GM19452 (cell line): ENCODE data around the gene SPAG5.

ENCODE experiments used
- ATAC-seq: cut with Tn5 transposase; IDR thresholded peaks from one replicate; pipeline ENCODE4 v1.9.1; 2021; ENCODE audit not compliant: unreplicated experiment

Gene SPAG5, protein sequence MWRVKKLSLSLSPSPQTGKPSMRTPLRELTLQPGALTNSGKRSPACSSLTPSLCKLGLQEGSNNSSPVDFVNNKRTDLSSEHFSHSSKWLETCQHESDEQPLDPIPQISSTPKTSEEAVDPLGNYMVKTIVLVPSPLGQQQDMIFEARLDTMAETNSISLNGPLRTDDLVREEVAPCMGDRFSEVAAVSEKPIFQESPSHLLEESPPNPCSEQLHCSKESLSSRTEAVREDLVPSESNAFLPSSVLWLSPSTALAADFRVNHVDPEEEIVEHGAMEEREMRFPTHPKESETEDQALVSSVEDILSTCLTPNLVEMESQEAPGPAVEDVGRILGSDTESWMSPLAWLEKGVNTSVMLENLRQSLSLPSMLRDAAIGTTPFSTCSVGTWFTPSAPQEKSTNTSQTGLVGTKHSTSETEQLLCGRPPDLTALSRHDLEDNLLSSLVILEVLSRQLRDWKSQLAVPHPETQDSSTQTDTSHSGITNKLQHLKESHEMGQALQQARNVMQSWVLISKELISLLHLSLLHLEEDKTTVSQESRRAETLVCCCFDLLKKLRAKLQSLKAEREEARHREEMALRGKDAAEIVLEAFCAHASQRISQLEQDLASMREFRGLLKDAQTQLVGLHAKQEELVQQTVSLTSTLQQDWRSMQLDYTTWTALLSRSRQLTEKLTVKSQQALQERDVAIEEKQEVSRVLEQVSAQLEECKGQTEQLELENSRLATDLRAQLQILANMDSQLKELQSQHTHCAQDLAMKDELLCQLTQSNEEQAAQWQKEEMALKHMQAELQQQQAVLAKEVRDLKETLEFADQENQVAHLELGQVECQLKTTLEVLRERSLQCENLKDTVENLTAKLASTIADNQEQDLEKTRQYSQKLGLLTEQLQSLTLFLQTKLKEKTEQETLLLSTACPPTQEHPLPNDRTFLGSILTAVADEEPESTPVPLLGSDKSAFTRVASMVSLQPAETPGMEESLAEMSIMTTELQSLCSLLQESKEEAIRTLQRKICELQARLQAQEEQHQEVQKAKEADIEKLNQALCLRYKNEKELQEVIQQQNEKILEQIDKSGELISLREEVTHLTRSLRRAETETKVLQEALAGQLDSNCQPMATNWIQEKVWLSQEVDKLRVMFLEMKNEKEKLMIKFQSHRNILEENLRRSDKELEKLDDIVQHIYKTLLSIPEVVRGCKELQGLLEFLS

DNA sequence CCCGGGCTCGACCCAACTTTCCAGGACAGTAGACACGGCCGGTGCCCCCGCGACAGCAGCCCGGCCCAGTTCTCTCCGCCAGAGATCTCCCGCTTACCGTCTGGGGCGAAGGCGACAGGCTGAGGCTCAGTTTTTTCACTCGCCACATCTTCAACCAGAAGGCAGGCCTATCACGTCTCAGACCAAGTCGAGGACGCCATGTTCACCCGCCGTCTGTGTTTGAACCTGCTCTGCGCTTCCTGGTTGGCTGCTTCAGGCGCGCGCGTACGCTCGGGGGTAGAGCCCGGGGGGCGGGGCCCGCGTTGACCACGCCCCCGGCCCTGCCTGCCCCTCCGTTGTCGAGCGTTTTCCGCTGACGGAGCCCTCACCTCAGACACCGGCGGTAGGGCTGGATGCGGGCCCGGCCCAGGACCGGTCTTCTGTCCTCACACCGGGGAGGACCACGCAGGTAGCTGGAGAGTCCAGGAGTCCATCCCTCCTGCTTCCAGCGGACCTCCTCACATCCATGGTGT, at the start of gene SPAG5:
TSS of gene SPAG5 (minus strand) at position 227 of the 512 bp plus-strand sequence. CDS start at position 148, 79 bp downstream.
- ATAC-seq = peak; percentile 75

DNA sequence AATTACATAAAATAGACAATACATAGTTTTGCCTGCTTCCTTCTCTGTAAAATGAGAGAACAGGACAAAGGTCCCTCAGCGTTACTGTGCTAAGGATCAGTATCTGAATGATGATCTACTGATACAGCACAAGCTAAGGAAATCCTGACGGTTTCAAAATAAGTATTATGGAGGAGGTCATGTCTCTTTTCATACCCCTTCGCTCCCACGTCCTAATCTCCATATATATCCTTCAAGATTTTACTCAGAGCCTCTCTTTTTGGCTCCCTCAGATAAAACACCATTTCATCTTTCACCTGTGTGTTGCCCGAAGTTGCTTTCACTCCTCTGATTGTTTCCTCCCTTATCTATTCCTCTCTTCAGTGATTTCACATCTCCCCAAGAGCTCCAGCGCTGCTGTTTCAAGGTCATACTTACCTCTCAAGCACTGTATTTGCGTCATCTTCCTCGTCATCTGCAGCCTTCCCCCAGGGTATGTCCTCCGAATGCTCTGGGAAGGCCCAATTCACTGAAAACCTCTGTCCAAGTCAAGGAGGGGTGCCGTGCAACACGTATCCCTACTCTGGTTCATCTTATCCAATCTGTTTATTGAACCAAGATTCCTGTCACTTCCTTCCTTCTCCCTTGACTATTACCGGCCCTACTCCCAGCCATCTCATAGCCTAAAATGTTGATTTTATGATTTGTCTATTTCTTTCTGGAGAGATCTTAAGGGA, 47.4 kb upstream of the SPAG5 start:
- no peak for ATAC-seq

DNA sequence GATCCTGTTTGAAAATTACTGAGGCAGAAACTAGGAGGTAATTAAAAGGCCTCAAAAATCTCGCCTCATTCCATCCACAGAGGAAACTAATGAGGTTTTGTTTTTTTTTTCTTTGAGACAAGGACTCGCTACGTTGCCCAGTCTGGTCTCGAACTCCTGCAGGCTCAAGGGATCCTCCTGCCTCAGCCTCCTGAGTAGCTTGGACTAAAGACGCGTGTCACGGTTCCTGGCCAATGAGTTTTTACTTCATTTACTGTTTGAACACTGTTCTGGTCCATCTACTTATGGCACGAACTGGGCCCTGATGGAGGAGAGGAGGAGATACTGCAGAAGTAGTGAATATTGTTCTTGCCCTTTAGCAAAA, 46.7 kb upstream of the SPAG5 start:
- no peak for ATAC-seq

DNA sequence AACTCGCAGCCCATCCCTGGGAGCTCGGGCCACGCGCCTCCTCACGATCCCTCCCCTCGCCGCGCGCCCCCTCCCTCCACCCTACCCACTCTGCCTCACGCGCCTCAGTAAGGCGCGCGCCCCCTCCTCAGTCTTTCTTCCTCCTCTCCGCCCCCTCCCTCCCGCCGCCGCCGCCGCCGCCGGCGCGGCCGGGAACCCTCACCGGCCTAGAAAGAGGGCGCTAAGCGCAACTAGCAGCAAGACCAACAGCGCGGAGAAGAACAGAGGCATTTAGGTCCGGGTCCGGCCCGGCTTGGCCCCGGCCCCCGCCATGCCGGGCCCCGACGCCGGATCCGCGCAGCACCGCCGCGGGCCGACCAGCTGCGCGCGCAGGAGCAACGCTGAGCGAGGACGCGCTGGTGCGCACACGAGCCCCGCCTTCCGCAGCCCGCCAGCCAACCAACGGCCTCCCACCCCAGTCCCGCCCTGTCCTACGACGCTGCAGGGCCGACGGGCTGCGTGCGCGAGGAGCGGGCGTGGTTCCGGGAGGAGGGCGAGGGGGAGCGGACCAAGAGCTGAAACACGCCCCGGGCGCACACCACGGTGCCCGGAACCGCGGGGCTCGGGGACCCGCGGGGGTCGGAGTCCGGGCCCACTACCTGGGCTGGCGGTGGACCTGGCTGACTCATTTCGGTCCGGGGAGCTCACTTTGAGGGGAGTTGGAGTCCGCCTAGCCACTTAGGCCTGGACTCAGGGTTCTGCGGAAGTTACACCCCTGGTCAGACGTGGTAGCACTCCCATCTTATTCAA, 46.2 kb upstream of the SPAG5 start, which contains the start of gene BLTP2:
TSS of gene BLTP2 (minus strand) at position 372 of the 789 bp plus-strand sequence. CDS start at position 270, 102 bp downstream.
- ATAC-seq = peak; percentile 92

DNA sequence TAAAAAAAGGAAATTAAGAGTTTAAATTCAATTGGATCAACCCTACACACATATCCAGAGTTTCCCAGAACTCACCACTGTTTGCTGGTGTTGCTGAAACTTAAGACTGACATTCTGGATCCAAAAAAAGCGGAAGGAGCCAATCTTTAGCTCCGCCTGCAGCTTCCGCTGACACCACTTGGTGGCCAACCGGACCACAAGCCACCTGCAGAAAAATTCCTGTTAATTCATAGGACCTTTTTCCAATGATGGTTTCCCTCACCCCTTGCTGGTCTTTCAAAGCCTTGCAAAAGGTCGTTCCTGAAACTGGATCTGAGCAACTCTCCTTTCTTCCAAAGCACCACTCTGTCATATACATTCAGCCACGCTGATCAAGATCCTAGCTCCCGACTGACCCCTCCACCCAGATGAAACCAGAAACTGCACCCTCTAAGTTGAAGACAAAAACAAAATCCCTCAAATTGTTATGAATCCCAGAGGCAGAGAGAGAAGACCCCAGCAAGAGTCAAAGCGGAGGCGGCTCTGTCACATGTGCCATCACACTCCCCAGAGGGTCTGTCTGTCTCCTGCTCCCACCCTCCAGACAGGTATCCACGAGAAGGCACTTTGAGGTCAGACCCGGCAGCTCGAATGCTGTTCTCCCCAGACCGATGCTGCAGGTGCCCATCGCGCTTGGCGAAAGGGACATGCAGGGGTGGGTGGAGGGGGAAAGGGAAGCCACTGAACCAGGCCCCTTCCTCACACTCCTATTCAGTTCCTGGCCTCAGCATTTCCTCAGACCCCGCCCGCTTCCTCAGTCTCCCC, 45.4 kb upstream of the SPAG5 start:
- ATAC-seq = peak; percentile 5

DNA sequence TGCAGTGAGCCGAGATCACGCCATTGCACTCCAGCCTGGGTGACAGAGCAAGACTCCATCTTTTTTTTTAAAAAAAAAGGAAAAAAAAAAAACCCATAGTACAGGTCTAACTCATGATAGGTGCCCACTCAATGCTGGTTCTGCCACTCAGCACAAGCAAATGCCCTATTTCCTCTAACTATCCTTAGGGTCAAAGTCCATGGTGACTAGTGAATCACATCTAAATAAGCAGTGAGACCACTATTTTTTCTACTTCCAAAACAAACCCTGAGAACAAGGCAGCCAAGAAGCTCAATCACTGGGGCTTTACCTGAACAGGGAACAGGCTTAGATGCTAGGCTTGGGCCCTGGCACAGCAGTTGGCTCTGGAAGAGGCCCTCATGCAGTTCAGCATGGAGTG, 42.8 kb upstream of the SPAG5 start:
- no peak for ATAC-seq

DNA sequence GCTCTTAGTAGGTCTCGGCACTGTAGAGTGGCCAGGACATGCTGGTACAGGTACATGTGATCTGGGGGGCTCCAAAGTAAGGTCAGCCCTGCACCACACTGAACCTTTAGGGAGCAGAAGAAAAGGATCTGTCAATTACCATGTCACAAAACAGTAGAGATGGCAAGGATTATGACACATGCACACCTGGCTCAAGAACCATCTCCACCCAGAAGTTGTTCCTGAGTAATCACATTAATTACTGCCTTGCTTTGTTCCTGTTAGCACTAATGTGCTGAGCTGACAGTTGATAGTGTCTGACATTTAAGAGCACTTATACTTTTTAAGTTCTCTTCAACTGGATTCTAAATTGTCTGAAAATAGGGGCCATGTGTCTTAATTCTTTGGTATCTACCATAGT, 36.7 kb upstream of the SPAG5 start:
- no peak for ATAC-seq

DNA sequence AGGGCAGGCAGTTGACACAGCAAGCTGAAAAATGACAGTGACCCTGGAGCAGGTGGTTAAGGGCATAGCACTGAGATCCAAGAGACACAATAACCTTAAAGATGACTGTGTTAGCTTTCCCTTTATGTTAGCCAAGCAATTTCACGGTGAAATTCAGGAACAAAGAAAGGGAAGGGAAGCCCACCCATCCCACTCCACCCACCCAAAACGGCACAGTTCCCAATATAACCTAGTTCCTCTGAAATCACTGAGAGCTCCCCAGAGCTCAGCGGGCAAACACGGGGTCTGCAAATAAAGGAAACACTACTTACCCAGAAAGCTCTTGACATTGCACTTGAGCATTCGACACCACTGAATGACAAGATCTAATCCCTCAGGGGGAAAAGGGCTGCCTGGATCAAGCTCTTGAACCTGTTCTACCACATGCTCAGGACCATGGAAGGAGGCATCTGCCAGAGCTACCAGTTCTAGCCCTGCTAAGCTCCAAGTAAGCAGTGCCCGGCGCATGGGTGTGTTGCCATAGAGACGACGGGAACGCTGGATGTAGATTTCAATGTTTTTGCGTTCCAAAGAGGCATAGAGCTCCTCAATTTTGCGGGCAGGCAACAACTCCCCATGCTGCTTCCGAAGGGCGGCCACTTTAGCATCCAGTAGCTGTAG, 35.5 kb upstream of the SPAG5 start:
- ATAC-seq = no peak

DNA sequence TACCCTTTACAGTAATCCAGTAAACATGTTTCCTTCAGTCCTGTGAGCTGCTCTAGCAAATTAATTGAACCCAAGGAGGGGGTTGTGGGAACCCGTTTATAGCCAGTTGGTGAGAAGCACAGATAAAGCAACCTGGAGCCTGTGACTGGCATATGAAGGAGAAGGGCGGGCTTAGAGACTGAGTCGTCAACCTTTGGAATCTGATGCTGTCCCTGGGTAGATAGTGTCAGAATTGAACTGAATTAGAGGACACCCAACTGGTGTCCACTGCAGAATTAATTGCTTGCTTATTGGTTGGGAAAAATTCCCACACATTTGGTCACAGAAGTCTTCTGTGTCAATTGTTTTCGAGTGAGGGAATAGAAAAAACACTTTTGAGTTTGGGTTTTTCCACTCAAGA, 28.0 kb upstream of the SPAG5 start:
- no peak for ATAC-seq

DNA sequence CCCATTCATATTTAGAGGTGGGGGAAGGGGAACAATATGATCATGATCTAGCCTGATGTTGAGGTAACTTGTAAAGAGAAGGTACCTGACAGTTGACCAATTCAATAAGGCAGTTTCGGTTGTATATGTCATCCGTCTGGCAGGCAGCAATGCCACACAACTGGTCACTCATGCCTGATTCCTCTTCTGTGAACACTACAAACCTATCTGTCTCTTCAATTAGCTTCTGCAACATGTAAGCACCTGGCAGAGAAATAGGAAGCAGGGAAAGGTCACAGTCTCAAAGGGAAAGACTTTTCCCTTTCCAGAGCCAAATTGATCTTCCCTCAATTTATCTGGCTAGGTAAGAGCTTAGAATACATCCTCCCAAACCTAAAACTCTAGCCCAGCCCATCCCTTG, 25.3 kb upstream of the SPAG5 start:
- no peak for ATAC-seq

DNA sequence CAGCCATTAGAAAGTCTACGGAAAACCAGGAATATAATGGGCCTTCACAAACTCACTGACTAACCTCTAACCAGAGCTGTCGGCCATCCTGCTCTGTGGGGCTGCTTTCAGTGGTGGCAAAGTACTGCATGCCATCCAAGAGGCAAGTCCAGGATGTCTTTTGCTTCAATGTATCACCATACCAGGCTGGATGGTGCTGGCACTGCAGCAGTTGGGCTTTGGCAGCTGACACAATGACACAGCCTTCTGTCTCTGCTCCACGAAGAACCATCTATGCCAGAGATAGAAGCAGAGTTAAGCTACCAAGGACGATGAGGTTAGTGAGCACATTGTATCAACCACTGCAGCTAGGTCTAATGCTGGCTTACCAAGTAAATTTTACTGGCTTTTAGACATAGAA, 24.9 kb upstream of the SPAG5 start:
- no peak for ATAC-seq

DNA sequence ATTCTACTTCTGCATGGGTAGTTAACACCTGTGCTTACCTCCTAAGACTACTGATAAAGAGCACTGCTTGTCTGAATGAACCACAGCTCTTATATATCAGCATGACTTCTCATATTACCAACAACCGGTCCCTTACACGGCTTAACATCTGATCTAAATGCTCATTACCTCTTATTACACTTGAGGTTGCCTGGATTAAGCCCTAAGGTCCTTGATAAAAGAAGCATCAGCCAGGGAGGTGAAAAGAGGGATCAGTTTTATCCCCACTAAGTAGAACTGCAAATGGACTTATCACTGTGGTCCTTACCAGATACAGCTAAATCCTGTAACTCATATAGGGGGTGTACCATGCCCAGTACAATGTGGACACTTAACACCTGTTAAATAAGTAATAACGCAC, 23.4 kb upstream of the SPAG5 start:
- no peak for ATAC-seq

DNA sequence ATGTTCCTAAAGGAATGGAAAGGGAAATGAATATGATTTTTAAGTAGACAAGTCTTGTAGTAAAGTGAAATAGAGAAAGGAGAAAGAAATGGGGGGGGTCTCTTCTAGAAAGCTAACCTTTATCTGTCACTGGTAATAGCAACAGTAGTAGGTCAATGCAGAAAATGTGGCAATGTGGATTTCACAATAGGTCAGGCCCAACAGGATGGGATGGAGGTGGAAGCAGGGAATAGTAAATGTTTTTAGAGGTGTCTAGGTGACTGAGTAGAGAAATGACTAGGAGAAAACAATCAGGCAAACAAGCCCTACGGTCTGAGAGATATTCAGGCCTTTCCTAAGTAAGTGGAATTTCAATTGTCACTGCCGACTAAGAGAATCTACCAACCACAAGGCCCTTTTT, 21.2 kb upstream of the SPAG5 start:
- ATAC-seq = no peak

DNA sequence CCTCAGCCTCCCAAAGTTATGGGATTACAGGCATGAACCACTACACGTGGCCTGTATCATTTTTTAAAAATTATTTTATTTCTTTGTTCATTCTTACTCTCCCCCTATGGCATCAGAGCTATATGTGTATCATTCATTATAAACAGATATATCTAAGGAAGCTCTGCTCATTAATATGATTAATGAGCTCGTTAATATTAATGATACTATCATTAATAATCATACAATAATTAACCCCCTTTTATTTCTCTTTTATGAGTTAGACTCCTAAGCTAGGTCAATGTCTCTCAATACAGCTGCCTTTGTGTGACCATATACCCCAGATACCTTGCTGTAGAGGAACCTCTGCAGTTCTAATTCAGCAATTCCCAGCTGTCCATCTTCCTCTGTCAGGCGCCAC, 19.6 kb upstream of the SPAG5 start:
- no peak for ATAC-seq

DNA sequence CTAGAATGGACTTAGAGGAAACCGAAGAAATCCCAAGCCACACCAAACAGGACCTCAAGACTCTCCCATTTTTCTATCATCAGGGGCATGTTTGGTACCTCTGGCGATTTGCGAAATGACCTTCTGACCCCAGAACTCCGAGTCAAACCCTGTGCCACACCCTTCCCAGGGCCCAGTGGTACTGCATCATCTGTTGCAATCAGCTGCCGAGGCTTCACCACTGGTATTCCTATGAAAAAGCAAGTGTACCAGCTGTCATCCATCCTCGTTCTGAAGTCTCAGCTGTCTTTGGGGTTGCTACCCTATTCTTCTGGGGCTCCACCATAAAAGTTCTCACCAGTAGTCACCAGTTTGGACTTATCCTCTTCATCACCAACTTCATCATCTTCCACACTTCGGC, 17.5 kb upstream of the SPAG5 start:
- no peak for ATAC-seq

DNA sequence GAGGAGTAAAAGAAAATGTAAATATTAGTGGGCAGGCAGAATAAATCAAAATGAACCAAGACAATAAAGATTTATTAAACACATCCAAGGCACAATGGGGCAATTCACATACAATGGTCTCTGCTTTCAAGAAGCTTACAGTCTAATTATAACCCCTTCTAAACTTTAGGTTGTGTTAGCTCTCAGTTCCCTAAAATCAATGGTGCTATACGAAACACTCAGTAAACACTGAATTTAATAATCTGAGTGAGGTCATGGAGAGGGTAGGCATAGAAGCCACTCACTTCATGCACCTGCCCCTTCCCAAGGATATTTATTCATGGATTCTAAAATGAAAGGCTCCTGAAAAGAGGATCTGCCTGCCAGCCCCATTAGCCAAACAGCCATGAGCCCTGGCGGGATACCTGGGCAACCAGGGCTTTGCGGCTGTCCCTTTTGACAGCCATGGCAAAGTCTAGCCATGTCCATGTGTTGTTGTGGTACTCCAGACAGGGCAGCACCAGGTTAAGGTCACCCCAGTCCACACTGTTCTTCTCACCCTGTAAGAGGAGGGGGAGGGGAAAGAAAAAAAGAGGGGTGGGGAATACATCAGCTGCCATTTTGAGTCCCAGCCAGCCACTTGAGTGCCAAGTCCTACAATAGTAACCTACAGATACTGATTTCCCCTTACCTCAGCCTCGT, 16.6 kb upstream of the SPAG5 start:
- no peak for ATAC-seq

DNA sequence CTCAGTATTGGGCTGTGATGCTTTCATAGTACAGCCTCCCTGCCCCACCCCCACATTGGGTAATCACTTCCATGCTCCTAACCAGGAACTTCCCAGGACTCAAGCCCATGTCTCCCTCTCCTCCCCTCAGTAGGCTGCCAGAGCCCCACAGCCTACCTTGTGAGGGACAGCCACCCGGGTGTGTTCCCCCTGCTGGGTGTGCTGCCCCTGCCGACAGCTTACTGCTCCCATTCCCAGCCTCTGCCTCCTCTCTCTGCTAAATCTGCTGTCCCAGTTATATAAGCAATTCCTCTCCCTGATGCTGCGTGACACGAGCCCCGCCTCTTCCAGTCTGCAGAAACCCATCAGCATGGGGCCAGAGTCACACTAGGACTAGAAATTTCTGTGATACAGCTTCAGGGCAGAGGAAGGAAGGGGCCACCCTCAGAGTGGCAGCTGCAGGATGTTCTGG, 15.1 kb upstream of the SPAG5 start, which contains the start of gene RSKR:
TSS of gene RSKR (minus strand) at position 255 of the 451 bp plus-strand sequence. CDS start at position 231, 24 bp downstream.
- no peak for ATAC-seq
